Spleen (tissue), 7 donors: Measurements from ENCODE around the gene CIC.

ENCODE experiments used
- POLR2A ChIP-seq, 3 donors: fragments of 450-650 bp; IDR thresholded peaks; one replicate each; pipeline ENCODE4 v1.5.1; 2017; ENCODE audit warnings: antibody characterized with exemption in 3 of 3, mild to moderate bottlenecking in 1 of 3
- TF ChIP-seq, protein P1 (sequence below), 11 experiments: fragments of 200-600 bp in 7 of 11; fragments of 450-650 bp in 4 of 11; sonication (generic) in 4 of 11; IDR thresholded peaks in 8 of 11; conservative IDR thresholded peaks in 3 of 11; 1 replicate in 7 of 11; 2 replicates in 4 of 11; pipeline versions ENCODE4 v1.4.0 to v1.8.0; 2016 to 2021; ENCODE audit warnings: antibody characterized with exemption in 11 of 11, inconsistent platforms in 4 of 11, mild to moderate bottlenecking in 1 of 11
- donor health status: DM: no; HTN: no; CAD: no; lungs with moderate emphysema.
- donor health status: DM: no; HTN: no; CAD: no.
- donor health status: DM: no; HTN: no; CAD: no.

DNA sequence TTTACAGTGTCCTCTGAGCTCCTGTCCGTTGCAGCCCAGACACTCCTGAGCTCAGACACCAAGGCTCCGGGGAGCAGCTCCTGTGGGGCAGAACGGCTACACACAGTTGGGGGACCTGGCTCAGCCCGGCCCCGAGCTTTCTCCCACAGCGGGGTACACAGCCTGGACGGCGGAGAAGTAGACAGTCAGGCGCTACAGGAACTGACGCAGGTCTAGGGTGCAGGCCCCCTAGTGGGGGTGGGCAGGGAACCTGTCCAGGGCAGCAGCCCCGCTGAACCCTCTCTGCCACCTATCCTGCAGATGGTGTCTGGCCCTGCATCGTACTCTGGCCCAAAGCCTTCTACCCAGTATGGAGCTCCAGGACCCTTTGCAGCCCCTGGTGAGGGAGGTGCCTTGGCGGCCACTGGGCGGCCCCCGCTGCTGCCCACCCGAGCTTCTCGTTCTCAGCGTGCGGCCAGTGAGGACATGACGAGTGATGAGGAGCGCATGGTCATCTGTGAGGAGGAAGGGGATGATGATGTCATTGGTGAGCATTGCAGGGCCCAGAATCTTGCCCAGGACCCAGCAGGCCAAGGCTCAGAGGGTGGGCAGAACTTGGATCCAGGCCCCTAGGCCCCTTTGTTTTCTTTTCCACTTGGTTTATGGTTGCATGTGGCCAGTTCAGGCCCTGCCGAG lies 20.0 kb downstream of the CIC start:
- TF ChIP-seq POLR2A (IDR thresholded peaks at IDR 0.05), result no peak
- TF ChIP-seq, protein P1, sequence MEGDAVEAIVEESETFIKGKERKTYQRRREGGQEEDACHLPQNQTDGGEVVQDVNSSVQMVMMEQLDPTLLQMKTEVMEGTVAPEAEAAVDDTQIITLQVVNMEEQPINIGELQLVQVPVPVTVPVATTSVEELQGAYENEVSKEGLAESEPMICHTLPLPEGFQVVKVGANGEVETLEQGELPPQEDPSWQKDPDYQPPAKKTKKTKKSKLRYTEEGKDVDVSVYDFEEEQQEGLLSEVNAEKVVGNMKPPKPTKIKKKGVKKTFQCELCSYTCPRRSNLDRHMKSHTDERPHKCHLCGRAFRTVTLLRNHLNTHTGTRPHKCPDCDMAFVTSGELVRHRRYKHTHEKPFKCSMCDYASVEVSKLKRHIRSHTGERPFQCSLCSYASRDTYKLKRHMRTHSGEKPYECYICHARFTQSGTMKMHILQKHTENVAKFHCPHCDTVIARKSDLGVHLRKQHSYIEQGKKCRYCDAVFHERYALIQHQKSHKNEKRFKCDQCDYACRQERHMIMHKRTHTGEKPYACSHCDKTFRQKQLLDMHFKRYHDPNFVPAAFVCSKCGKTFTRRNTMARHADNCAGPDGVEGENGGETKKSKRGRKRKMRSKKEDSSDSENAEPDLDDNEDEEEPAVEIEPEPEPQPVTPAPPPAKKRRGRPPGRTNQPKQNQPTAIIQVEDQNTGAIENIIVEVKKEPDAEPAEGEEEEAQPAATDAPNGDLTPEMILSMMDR (IDR thresholded peaks at IDR 0.05 in 8 of 11, conservative IDR thresholded peaks at IDR 0.05 in 3 of 11), result no peak
